Kidney epithelial cell (primary cell): ENCODE results near the gene TP73. TPM values are rescaled to one million over a fixed set of nuclear protein-coding genes. Genes with fewer than 3 reads are reported as not detected.

Experiments
- DNase-seq: peaks from one replicate; pipeline ENCODE4 v3.0.0-alpha.2; 2010; ENCODE audit warnings: low read depth
- H3K27me3 ChIP-seq: 2 replicates; pipeline ENCODE4 v1.6.0; 2011; ENCODE audit warnings: low read length; ENCODE audit not compliant: control insufficient read depth, insufficient read depth
- H3K36me3 ChIP-seq: 2 replicates; pipeline ENCODE4 v1.5.1; 2011; ENCODE audit warnings: low read length; ENCODE audit not compliant: control insufficient read depth, insufficient read depth
- H3K4me3 ChIP-seq: 2 replicates; pipeline ENCODE4 v1.5.1; 2011; ENCODE audit warnings: low read depth, mild to moderate bottlenecking, control low read depth, low read length
- CTCF ChIP-seq: IDR thresholded peaks from 2 replicates; pipeline ENCODE4 v1.5.1; 2011; ENCODE audit warnings: mild to moderate bottlenecking, moderate library complexity, low read length, control low read depth, inconsistent platforms; ENCODE audit not compliant: insufficient read depth, poor library complexity, severe bottlenecking
- total RNA-seq: library from RNA; depleted of rRNA; stranded (reverse); fragments of >200 nt; gene quantifications from 2 replicates; pipeline ENCODE4 v1.2.3, GENCODE V29; 2015

Gene TP73
- 0.04 and 0.07 TPM in 2 replicates for total RNA-seq

- Histone ChIP-seq H3K36me3 (no peaks in the 10 kb centered on the region), H3K4me3 (no peak within 1 kb of the TSS), H3K27me3 (peaks cover 58% of the 10 kb centered on the region)
- DNase-seq = no peak
- no peak for TF ChIP-seq CTCF
Observed at GRCh38 chr1:3651930-3652547, at the start of gene TP73. TP73 (plus strand) TSS chr1:3652516; CDS start chr1:3682366, 29,850 bp downstream.

DNA sequence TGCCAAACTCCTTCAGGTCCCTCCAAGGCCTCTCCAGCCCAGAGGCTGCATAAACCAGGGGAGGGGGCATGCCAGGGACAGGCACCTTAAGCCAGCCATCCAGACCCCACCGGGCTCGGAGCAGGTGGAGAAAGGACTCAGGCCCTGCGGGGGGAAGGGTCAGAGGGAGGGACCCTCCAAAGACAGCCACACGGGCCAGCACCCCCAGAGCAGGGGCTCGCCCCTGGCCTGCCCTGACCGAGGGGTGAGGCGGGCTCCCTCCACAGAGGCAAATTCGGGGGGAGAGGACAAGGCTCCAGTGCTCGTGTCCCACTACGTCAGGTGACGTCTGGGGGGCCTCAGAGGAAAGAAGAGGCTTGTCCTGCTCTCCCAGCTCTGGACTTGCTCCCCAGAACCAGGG is 49.2 kb upstream of the TP73 start:
- no peak for DNase-seq
- H3K27me3 ChIP-seq = peaks cover 8% of the 10 kb centered on the region
- TF ChIP-seq CTCF = no peak
- no peak overlapping the region for H3K4me3 ChIP-seq
- H3K36me3 ChIP-seq = no peaks in the 10 kb centered on the region

GRCh38 chr1:3603571-3604467 is 48.5 kb upstream of the TP73 start:
- no peak for TF ChIP-seq CTCF
- Histone ChIP-seq H3K4me3 (no peak overlapping the region), H3K27me3 (peaks cover 5% of the 10 kb centered on the region), H3K36me3 (no peaks in the 10 kb centered on the region)
- DNase-seq = no peak

- Histone ChIP-seq H3K36me3 (no peaks in the 10 kb centered on the region), H3K4me3 (no peak overlapping the region), H3K27me3 (peaks cover 12% of the 10 kb centered on the region)
- TF ChIP-seq CTCF = no peak
- no peak for DNase-seq
Observed at GRCh38 chr1:3604468-3604974, 47.8 kb upstream of the TP73 start.

DNA sequence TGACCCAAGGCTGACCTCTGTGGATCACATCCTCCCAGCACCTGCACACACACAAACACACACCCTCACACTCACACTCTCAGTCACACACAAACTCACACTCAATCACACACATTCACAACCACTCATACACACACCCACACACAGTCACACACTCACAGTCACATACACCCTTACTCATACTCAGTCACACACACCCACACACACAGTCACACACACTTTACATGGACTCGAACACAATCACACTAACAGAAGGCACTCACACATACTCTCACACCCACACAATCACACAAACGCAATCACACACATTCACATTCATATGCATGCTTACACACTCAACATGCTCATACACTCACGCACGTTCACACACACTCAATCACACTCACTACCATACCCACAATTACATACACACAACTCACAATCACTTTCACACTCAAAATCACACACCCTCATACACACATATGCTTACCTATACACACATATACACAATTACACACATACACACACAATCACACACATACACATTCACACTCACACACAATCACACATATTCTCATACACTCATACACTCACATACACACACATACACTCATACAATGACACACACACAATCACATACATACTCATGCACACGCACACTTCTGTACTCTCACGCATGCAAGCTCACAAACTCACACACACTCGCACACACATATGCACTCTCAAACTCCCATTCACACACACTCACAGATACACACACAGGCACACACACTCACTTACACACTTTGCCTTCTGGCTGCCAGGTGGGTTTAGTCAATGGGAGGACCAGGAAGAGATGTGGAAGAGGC is 47.1 kb upstream of the TP73 start:
- no peak overlapping the region for H3K4me3 ChIP-seq
- no peak for TF ChIP-seq CTCF
- H3K36me3 ChIP-seq = no peaks in the 10 kb centered on the region
- no peak for DNase-seq
- peaks cover 18% of the 10 kb centered on the region for H3K27me3 ChIP-seq
